GM18499 (cell line): ENCODE results near the gene OR2F1.

ENCODE experiments used
- ATAC-seq: cut with Tn5 transposase; IDR thresholded peaks from one replicate; pipeline ENCODE4 v1.9.1; 2021; ENCODE audit warnings: moderate number of reproducible peaks; ENCODE audit not compliant: insufficient read depth, unreplicated experiment

OR2F1 gene

DNA sequence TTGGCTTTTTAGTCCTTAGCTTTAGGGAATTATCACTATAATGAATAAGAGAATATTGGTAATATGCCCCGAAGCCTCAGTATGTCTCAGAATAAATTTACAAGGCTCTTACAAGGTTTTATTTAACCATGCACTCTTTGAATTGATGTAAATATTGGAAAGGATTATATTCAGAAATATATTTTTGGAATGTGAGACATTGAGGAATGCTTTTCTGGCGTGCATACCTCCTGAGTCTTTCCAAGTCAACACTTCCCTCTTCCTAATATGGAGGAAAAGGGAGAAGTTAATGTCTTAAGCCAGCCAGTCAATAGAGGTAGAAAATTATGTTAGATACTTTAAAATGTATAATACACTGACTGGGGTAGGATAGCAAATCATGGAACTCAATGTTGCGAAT, 1.2 kb upstream of the OR2F1 start:
- no peak for ATAC-seq

DNA sequence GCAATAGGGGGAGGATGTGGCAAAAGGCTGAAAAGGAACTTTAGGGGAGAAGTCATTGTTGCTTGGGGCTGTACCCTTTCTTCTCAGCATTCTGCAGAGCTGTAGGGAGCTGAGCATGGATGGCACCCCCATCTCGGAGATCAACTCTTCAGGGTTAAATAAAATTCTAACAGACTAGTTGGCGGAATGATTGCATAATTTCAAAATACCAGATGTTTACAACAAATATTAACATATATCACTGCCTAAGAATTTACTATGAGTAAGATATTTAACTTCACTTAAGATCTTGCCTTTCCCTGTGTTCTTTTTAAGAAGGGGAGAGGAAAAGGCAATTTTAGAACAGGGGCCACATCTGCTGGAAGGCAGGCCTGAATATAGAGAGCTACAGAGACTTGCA, 509 bp upstream of the OR2F1 start:
- no peak for ATAC-seq

DNA sequence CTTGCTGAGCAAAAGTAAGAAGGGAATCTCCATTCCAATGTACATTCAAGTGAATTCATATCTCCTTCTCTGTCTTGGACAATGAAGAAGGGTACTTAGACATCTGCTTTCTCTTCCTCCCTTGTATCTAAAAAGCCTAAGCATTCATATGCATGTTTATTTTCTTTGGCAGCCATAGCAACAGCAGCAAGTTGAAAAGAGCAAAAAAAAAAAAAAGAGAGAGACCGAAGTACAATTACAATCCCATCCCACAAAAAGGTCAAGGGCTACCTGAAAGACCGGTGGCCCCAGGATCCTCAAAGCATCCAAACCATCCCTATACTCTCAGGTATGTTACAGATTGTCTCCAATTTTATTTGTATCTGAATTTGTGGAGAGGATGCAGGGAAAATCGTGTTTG, 4.1 kb downstream of the OR2F1 start:
- ATAC-seq, result no peak

DNA sequence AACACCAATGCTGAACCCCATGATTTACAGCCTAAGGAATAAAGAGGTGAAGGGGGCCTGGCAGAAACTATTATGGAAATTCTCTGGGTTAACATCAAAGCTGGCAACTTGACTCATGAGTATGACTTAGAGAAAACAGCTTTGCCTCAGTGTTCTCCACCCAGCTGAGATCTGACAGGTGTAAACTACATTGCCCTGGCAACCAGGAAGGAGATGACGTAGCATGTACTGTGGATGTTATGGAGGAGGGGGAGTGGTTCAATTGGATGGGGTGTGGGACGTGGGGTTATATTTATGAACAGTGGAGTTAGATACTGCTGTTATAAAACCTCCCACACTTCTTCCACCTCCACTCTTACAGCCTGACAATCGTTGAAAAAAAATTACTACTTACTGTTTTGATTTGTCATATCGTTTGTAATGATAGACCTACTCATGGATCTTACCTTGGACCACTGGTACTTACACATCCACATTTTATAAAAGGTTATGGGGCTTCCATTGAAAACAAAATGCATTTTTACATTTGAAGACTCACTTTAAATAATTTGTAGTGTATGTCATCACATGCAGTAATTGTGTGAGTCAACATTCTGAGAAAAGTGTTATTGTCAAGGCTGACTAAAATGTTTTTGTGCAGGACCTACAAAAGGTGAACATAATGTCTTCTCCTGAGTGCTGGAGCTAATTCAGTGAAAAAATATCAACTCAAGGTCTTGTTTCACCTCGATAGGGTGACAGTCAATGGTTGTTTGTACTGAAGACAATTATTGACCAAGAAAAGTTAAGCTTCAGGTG, 6.4 kb downstream of the OR2F1 start:
- ATAC-seq, result no peak

DNA sequence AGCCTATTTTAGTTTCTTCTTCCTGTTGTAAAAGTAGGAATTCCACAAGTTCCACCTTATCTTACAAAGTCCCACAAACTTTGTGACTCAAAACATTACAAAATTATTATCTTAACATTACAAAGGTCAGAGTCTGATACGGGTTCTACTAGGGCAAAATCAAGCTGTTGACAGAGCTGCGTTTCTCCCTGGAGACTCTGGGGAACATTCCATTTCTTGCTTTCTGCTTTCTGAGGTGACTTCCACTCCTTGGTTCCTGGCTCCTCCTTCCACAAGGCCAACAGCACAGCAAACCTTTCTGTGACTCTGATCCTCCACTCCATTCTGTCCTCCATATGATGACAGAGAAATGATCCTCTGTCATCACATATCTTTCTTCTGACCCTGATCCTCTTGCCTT, 10.6 kb downstream of the OR2F1 start:
- ATAC-seq, result no peak

DNA sequence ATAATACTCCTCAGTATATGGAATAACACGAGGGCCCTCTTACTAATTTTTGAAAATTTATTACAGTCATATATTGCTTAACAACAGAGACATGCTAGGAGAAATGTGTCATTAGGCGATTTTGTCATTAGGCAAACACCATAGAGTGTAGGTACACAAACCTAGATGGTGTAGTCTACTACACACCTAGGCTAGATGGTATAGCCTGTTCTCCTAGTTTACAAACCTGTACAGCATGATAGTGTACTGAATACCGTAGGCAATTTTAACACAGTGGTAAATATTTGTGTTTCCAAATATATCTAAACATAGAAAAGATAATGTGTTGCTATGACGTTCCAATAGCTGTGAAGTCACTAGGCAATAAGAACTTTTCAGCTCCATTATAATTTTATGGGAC, 12.8 kb downstream of the OR2F1 start:
- no peak for ATAC-seq

DNA sequence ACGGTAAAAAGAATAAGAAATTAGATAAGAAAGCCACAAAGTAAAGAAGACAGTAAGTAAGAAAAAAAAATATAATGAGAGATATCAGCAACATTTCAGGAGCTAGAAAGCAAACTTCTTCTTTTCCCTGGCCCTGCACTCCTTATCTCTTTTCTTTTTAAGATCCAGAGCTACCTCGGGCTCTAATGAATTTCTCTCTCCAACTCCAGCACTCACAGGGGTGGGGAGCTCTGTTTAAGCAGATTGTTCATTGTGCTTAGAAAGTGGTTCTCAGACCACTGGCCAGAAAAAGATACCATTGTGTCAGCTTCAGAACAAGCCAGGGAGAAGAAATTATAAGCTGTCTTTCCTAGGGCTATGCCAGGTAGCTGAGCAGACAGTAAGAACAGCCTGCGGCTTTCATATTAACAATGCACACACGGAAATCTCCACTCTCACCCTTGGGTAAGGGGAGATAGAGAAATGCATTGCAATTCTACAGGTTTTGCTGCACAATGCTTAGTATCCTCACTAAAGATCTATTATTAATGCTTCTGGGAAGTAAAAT, 19.3 kb downstream of the OR2F1 start:
- ATAC-seq, result no peak

DNA sequence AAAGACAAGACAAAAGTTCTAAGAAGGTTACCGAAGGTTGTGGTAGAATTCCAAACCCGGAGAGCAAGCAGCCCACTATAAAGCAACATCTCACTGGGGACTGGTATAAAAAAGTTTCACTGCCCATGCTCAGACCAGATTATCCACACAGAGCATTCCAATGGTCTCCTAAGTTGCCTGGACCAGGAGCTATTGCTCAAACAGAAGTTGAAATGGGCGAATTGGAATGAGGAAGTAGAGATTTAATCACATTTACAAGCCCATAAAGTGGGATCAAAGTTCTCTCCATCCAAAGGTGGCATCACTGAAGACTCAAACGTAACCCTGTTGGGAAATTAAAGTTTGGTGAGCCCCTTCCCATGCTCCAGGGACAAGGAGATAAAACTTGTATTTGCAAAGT, 19.8 kb downstream of the OR2F1 start:
- no peak for ATAC-seq

DNA sequence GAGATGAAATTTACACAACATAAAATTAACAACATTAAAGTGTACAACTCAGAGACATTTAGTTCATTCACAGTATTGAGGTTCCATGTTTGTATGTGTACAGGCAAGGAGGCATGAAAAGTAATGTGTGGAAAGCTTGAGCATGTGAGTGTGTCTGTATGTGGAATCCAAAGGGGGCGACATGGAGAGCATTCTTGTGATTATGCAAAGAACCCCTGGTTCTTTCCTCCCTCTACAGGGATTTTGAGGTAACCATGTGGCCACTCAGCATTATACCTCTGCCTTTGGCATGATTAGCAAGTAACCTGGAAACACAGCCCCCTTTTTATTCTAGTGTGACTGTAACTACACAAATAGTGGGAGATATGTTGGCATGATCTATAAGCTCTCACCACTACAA, 21.0 kb downstream of the OR2F1 start:
- ATAC-seq, result no peak

DNA sequence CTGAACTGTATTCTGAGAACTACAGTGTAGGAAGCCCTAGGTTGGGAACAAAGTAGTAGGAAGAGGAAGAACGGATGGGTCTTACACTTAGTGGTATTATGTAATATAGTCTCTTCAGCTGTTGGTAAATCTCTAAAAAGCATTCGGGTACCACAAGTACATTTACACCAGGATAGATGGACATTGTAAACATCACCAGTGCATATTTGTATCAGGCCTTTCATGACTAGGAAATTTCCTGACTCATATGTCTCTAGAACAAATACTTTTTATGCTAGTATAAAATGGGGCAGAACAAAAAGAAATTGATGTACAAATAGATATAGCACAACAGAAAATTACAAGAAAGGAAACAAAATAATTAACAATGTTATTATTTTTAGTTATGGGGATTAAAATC, 23.9 kb downstream of the OR2F1 start:
- no peak for ATAC-seq

DNA sequence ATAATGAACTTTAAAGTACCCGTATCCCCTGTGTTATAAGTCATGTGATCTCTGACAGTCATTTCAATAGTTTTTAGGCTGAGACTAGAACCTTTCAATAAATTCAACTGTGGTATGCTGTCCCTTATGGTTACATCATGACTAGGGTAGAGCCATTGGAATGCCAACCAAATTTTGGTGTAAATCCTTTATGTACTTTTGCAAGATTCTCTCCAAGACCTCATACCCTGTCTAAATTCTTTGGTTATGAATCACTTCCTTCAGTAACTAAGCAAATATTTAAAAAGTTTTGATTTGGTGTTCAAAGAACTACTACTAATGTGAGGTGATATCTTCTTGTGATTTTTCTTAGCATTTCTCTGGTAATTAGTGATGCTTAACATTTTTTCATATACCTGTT, 24.7 kb downstream of the OR2F1 start:
- no peak for ATAC-seq

DNA sequence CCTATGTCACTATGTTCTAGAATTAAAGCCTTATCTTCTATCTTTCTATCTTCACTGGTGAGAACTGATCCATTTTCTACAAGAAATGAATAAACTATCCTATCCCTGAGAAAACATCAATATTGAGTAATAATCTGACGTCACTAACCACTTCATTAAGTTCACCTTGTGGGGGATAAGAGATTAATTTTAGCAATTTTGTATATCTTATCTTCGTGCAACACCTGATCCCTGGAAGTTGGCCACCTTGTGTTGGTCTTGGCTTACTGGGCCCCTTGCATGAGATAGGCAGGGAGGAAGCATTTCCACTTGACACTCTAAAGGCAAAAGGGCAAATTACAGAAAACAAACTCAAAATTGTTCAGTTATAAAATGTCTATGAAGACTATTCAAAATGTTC, 25.4 kb downstream of the OR2F1 start:
- no peak for ATAC-seq

DNA sequence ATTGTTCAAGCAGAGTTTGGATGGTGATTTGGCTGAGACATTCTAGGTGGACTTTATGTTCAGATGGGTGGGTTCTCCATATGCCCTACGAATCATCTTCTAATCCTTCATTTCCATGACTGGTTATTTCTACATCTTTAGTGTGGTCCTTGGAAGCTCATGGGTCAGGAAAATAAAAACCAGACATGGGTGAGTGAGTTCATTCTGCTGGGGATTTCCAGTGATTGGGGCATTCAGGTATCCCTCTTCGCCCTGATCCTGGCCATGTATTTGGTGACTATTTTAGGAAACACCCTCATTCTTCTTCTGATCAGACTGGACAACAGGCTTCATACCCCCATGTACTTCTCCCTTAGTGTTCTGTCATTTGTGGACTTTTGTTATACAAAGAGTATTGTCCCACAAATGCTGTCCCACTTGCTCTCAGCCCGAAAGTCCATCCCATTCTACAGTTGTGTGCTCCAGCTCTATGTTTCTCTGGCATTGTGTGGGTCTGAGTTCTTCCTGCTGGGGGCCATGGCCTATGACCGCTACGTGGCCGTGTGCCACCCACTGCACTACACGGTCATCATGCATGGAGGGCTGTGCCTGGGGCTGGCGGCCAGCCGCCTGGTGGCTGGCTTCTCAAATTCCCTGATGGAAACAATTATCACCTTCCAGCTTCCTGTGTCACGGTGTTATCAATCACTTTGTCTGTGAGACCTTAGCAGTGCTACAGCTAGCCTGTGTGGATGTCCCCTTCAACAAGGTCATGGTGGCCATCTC, 26.3 kb downstream of the OR2F1 start:
- no peak for ATAC-seq

DNA sequence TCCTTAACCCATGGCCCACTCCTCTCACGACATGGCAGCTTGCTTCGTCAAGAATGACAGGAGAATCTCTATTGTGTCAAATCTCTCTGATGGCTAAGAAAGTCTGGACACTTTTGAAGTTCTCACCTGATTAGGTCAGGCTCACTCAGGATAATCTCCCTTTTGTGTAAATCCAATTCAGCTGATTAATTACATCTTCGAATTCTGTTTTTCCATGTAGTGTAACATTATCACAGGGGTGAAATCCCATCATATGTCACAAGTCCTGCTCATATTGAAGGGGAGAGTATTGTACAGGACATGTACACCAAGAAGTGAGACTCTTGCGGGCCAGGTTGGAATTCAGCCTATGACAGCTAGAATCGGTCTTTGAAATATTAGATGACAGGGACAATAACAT, 29.3 kb downstream of the OR2F1 start:
- ATAC-seq, result no peak

DNA sequence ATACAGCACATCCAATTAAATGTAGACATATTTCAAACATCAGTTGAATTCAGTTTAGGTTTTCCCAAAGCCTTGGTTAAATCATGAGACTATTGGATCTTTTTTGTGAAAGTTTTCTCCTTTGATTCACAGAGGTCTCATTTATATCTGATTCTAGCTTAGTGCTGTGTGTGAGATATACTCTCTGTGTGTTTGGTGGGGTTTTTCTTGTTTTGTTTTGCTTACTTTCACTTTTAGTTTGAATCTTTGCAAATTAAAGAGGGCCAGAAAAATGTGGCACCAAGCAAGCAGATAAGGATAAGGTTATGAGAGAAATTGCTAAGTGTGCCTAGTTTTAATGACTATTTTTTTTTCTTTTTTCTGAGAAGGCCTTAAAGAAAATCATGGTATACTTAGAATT, 32.9 kb downstream of the OR2F1 start:
- ATAC-seq, result no peak

DNA sequence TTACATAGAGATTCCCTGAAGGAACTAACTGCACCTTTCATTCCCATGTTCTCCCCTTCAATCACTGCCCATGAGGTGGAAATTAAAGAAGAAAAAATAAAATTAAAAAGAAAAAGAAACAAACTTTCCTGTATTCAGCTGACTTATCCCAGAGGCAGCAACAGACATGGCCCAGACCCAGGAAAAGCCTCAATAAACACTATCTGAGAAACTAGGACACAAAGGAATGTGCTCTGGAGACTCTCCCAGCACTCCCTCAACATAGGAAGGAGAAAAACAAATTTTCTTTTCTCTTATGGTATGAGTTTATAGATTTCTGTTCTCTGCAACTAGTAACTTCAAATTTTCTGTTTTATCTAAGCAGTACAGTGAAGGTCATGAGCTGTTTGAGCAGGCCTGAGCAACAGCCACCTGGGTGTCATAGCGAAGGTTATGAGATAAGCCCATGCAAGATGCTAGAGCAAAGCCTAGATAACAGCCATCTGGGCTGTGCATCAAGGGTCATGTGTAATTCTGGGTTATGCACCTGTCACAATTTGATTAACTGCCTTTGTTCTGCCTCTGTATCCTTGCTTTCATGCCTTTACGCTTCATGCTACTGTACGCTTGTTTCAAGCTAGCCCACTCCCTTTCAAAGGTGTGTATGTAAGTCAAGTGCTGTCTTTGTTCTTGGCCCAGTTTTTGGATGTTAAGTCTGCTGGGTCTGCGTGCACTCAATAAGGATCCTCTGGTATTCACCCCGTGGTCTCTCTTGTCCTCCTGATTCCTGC, 34.5 kb downstream of the OR2F1 start:
- no peak for ATAC-seq

DNA sequence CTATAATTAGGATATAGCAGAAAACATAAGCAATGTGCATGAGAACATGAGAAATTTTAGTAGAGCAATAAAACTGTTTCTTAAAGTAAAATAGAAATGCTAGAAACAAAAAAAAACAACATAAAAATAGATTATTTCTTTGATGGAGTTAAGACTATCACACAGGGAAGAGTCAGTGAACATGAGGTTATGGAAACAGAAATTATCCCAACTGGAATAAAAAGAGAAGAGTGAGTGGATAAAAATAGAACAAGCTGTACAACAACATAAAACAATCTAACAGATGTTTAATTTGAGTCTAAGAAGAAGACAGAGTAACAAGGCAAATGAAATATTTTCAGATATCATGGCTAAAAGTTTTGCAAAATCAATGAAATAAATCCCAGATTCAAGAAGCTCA, 38.0 kb downstream of the OR2F1 start:
- no peak for ATAC-seq

DNA sequence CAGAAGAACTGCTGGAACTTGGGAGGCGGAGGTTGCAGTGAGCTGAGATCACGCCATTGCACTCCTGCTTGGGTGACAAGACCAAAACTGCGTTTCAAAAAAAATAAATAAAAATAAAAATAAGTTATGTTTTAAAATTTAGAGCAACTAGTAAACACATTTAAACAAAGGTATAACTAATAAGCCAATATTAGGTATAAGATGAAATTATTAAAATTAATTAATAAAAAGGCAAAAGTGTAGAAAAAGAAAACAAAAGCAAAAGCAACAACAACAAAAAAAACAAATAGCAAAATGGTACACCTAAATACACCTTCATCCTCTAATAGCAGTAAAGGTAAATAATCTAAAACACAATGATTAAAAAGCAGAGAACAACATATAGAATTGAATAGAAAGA, 39.3 kb downstream of the OR2F1 start:
- no peak for ATAC-seq

DNA sequence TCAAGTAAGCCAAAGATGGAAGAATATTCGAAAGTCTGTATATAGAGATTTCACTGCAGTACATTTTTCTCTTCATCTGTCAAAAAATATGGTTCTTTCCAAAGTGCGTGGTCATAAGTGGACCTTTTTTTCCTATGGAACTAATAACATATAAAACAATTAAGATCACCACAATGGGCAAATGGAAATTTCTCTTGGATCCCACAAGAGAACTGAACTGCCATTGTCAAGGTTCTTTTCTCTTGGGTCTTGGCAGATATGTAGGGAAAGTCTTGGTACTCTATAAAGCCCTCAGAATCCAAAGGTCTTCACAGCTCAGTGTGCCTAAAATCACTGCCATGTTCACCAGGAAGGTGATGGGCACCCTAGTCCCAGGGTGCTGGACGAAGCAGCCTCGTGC, 45.4 kb downstream of the OR2F1 start, which contains the start of gene OR6B1:
Gene OR6B1 (plus strand): TSS at position 301 of the 400 bp plus-strand sequence. CDS start 3,677 bp downstream, outside the sequence.
- no peak for ATAC-seq

DNA sequence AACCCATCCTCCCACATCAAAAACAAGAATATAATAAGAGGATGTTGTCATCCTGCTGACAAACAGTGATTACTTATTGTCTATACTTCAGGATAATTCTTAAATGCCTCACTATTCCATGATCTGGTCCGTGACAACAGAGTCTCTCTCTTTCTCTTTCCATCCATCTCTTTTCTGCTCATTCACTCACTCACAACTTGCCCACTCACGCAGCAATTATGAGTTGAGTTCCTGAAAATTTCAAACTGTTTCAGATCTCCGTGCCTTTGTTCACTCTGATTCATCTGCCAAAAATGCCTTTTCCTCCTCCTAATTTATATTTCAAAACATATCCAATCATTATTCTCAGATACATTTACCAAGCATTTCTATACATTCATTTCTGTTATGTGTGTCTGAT, 46.9 kb downstream of the OR2F1 start:
- no peak for ATAC-seq

DNA sequence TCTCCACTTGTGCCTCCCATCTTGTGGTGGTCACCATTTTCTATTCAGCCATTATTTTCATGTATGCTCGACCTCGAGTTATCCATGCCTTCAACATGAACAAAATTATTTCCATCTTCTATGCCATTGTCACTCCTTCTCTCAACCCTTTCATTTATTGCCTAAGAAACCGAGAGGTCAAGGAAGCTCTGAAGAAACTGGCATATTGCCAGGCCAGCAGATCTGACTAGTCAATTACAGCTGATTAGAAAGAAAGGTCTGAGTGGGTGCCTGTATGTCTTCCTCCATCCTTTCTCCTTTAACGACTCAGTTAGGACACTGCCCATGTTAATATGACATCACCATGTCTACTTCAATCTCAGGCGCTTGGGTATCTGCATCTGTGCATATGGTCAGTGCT, 50.1 kb downstream of the OR2F1 start:
- ATAC-seq, result no peak
